ENCODE data around the gene ADARB2. TPM values are rescaled to one million over a fixed set of nuclear protein-coding genes. Genes with fewer than 3 reads are reported as not detected.

ADARB2 gene
- total RNA-seq, 2 donors from 2014 or later = 1.1 to 1.8 TPM

DNA sequence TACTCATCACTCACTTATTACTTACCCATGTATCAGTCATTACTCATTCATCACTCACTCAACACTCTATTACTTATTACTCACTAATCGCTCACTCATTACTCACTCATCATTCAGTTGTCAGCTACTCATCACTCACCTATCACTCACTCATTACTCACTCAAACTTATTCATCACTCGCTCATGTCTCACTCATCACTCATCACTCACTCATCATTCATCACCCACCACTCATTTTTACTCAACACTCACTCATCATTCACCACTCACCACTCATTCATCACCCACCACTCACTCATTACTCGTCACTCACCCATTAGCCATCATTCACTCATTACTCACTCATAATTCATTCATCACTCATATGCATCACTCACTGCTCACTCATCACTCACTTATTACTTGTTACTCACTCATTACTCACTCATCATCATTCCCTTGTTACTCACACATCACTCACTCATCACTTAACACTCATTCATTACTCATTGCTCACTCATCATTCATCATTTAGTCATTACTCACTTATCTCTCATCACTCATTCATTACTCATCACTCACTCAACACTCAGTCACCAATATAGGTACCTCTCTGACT, 237.9 kb downstream of the ADARB2 start:
- Mint-ChIP-seq H3K36me3 (ENCODE audit: low read depth) (no peaks in the 10 kb centered on the region), H3K9me3 (peaks cover 4% of the 10 kb centered on the region), H3K4me3 (no peak overlapping the region), H3K27ac (no peak overlapping the region), H3K27me3 (ENCODE audit: insufficient read depth) (no peaks in the 10 kb centered on the region), H3K4me1 (no peaks in the 10 kb centered on the region)
- TF ChIP-seq, protein P1, sequence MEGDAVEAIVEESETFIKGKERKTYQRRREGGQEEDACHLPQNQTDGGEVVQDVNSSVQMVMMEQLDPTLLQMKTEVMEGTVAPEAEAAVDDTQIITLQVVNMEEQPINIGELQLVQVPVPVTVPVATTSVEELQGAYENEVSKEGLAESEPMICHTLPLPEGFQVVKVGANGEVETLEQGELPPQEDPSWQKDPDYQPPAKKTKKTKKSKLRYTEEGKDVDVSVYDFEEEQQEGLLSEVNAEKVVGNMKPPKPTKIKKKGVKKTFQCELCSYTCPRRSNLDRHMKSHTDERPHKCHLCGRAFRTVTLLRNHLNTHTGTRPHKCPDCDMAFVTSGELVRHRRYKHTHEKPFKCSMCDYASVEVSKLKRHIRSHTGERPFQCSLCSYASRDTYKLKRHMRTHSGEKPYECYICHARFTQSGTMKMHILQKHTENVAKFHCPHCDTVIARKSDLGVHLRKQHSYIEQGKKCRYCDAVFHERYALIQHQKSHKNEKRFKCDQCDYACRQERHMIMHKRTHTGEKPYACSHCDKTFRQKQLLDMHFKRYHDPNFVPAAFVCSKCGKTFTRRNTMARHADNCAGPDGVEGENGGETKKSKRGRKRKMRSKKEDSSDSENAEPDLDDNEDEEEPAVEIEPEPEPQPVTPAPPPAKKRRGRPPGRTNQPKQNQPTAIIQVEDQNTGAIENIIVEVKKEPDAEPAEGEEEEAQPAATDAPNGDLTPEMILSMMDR (conservative IDR thresholded peaks at IDR 0.05) = no peak
- Histone ChIP-seq H3K4me3 (ENCODE audit: low read length) (no peak overlapping the region), H3K9me3 (ENCODE audit: control insufficient read depth, low read length) (no peaks in the 10 kb centered on the region), H3K36me3 (ENCODE audit: control insufficient read depth, insufficient read depth, low read length) (no peaks in the 10 kb centered on the region), H3K9ac (ENCODE audit: extremely low read depth, low read length, poor library complexity, severe bottlenecking) (no peak overlapping the region), H3K27ac (ENCODE audit: low read depth, low read length) (no peak overlapping the region), H3K27me3 (ENCODE audit: control insufficient read depth, insufficient read depth, low read length, poor library complexity, severe bottlenecking) (no peaks in the 10 kb centered on the region), H3K4me1 (ENCODE audit: control insufficient read depth, insufficient read depth, low read length) (no peaks in the 10 kb centered on the region)
- no peak for DNase-seq
- 91 to 92% methylated on average over 3 of the region's 3 CpGs for WGBS, 2 experiments (ENCODE audit: insufficient coverage in 1 of 2, insufficient read length in 1 of 2)

DNA sequence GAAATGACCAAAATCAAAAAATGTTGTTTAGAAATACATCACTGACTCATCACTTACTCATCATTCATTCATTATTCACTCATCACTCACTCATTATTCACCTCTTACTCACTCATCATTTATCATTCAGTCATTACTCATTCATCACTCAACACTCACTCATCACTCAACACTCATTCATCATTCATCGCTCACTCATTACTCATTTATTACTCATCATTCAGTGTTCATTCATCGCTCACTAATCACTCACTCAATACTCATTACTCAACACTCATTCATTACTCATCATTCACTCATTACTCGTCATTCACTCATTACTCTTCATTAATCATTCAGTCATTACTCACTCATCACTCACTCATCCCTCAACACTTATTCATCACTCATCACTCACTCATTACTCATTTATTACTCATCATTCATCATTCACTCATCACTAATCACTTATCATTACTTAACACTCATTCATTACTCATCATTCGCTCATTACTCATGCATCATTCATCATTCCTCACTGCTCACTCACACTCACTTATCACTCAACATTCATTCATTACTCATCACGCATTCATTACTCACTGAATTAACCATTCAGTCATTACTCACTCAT, 238.5 kb downstream of the ADARB2 start:
- Mint-ChIP-seq H3K9me3 (no peaks in the 10 kb centered on the region), H3K4me1 (no peaks in the 10 kb centered on the region), H3K27me3 (ENCODE audit: insufficient read depth) (no peaks in the 10 kb centered on the region), H3K36me3 (ENCODE audit: low read depth) (no peaks in the 10 kb centered on the region), H3K4me3 (no peak overlapping the region), H3K27ac (no peak overlapping the region)
- H3K27me3 ChIP-seq (ENCODE audit: control insufficient read depth, insufficient read depth, low read length, poor library complexity, severe bottlenecking) = no peaks in the 10 kb centered on the region
- DNase-seq = no peak
- no peaks in the 10 kb centered on the region for H3K9me3 ChIP-seq (ENCODE audit: control insufficient read depth, low read length)
- no peaks in the 10 kb centered on the region for H3K36me3 ChIP-seq (ENCODE audit: control insufficient read depth, insufficient read depth, low read length)
- 89 to 93% methylated on average over 5 of the region's 5 CpGs for WGBS, 2 experiments (ENCODE audit: insufficient coverage in 1 of 2, insufficient read length in 1 of 2)
- H3K9ac ChIP-seq (ENCODE audit: extremely low read depth, low read length, poor library complexity, severe bottlenecking) = no peak overlapping the region
- H3K4me1 ChIP-seq (ENCODE audit: control insufficient read depth, insufficient read depth, low read length) = no peaks in the 10 kb centered on the region
- TF ChIP-seq, protein P1 (conservative IDR thresholded peaks at IDR 0.05) = no peak
- no peak overlapping the region for H3K4me3 ChIP-seq (ENCODE audit: low read length)
- no peak overlapping the region for H3K27ac ChIP-seq (ENCODE audit: low read depth, low read length)

DNA sequence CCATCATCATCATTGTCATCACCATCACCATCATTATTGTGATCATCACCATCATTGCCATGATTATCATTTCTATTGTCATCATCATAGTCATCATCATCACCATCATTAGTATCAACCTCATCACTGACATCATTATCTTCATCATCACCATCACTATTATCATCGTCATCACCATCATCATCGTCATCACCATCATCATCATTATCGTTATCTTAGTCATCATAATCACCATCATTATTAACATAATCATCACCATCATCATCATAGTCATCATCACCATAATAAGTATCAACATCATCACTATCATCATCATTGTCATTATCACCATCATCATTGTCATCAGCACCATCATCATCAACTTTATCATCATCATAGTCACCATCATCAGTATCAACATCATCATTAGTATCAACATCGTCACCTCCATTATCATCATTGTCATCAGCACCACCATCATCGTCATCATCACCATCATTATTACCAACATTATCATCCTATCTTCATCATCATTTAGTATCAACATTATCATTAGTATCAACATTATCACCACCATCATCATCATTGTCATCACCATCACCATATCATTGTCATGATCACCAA, 241.3 kb downstream of the ADARB2 start:
- H3K36me3 Mint-ChIP-seq (ENCODE audit: low read depth) = no peaks in the 10 kb centered on the region
- no peaks in the 10 kb centered on the region for H3K4me1 Mint-ChIP-seq
- no peaks in the 10 kb centered on the region for H3K27me3 Mint-ChIP-seq (ENCODE audit: insufficient read depth)
- H3K27ac Mint-ChIP-seq = no peak overlapping the region
- H3K9me3 Mint-ChIP-seq = no peaks in the 10 kb centered on the region
- 91 to 98% methylated on average over 5 of the region's 5 CpGs for WGBS, 2 experiments (ENCODE audit: insufficient coverage in 1 of 2, insufficient read length in 1 of 2)
- no peak overlapping the region for H3K9ac ChIP-seq (ENCODE audit: extremely low read depth, low read length, poor library complexity, severe bottlenecking)
- H3K27me3 ChIP-seq (ENCODE audit: control insufficient read depth, insufficient read depth, low read length, poor library complexity, severe bottlenecking) = no peaks in the 10 kb centered on the region
- H3K27ac ChIP-seq (ENCODE audit: low read depth, low read length) = no peak overlapping the region
- no peaks in the 10 kb centered on the region for H3K36me3 ChIP-seq (ENCODE audit: control insufficient read depth, insufficient read depth, low read length)
- H3K4me1 ChIP-seq (ENCODE audit: control insufficient read depth, insufficient read depth, low read length) = no peaks in the 10 kb centered on the region
- TF ChIP-seq, protein P1 (conservative IDR thresholded peaks at IDR 0.05) = no peak
- no peaks in the 10 kb centered on the region for H3K9me3 ChIP-seq (ENCODE audit: control insufficient read depth, low read length)
- no peak overlapping the region for H3K4me3 Mint-ChIP-seq
- DNase-seq = no peak
- no peak overlapping the region for H3K4me3 ChIP-seq (ENCODE audit: low read length)
